Activated CD4-positive, alpha-beta memory T cell treated with anti-CD3 and anti-CD28 coated beads for 36 hours (primary cell): Measurements from ENCODE around the gene VPREB1. TPM values are rescaled to one million over a fixed set of nuclear protein-coding genes. Genes with fewer than 3 reads are reported as not detected.
"Not testable (repeated sequence)": the region's sequence is repeated elsewhere in the genome, so short reads cannot be mapped to it uniquely, and the experiment has no call there.

Source experiments
- CTCF ChIA-PET: fragments of 350-600 bp; sonication (Branson Sonifier 250); formaldehyde crosslinking; loops from one replicate; lab custom pipeline; 2021; ENCODE audit warnings: antibody characterized with exemption, inconsistent platforms; lab: Charles Lee
- POLR2A ChIA-PET: fragments of 350-600 bp; sonication (Branson Sonifier 250); formaldehyde crosslinking; loops from one replicate; lab custom pipeline; 2021; ENCODE audit warnings: antibody characterized with exemption; lab: Charles Lee
- DNase-seq: peaks from one replicate; pipeline ENCODE4 v3.0.0-alpha.2; 2020
- H3K27ac Mint-ChIP-seq: one replicate; pipeline ENCODE4 v1.8.0; 2021; ENCODE audit warnings: mixed read lengths
- H3K27me3 Mint-ChIP-seq: one replicate; pipeline ENCODE4 v1.8.0; 2021; ENCODE audit warnings: mixed read lengths
- H3K36me3 Mint-ChIP-seq: one replicate; pipeline ENCODE4 v1.8.0; 2021; ENCODE audit warnings: mixed read lengths
- H3K4me1 Mint-ChIP-seq: one replicate; pipeline ENCODE4 v1.8.0; 2021; ENCODE audit warnings: low read depth, mixed read lengths
- H3K4me3 Mint-ChIP-seq: one replicate; pipeline ENCODE4 v1.8.0; 2021; ENCODE audit warnings: mild to moderate bottlenecking, mixed read lengths
- H3K9me3 Mint-ChIP-seq: one replicate; pipeline ENCODE4 v1.8.0; 2021; ENCODE audit warnings: mixed read lengths
- intact Hi-C: fragments of 100-400 bp; cut with micrococcal nuclease; formaldehyde crosslinking; loops from one replicate; pipeline ENCODE4 v1.15.1; 2023
- total RNA-seq, 2 experiments: library from RNA; stranded (reverse); gene quantifications; one replicate each; pipeline ENCODE4 v1.2.3, GENCODE V29; 2021

The VPREB1 gene
- total RNA-seq, 2 experiments from 2014 or later: not detected

DNA sequence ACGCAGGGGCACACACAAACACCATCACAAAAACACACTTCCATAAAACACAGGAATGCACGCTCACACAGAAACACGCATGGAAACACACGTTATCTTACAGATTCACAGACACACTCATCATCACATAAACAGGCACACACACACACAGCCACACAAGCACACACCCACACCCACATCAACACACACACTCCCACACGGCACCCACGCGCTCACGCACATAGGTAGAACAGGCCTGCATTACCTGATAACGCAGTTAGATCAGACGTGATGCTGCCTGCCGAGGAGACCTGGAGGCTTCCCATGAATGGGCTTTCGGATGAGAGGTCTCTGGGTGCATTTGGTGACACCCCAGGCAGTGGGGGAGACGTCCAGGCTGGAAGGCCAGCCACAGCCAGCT is 11.5 kb downstream of the VPREB1 start:
- H3K36me3 Mint-ChIP-seq, intact Hi-C loops: not testable (repeated sequence)

DNA sequence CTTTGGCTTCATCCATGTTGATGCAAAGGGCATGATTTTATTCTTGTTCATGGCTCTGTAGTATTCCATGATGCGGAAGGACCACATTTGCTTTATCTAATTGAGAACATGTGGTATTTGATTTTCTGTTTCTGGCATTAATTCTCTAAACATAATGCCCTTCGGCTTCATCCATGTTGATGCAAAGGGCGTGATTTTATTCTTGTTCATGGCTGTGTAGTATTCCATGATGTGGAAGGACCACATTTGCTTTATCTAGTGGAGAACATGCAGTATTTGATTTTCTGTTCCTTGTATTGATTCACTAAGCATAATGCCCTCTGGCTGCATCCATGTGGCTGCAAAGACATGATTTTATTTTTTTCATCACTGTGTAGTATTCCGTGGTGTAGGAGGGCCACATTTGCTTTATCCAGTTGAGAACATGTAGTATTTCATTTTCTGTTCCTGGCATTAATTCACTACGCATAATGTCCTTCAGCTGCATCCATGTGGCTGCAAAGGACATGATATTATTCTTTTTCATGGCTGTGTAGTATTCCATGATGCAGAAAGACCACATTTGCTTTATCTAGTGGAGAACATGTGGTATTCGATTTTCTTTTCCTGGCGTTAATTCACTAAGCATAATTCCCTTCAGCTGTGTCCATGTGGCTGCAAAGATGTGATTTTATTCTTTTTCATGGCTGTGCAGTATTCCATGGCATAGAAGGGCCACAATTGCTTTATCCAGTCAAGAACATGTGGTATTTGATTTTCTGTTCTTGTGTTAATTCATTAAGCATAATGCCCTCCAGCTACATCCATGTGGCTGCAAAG is 14.2 kb downstream of the VPREB1 start:
- POLR2A ChIA-PET, H3K36me3 Mint-ChIP-seq, CTCF ChIA-PET, H3K4me1 Mint-ChIP-seq, H3K27me3 Mint-ChIP-seq, H3K4me3 Mint-ChIP-seq, intact Hi-C loops, DNase-seq, H3K27ac Mint-ChIP-seq, H3K9me3 Mint-ChIP-seq: not testable (repeated sequence)

More for the DNA sequence above, 11.5 kb downstream of the VPREB1 start:
- DNase-seq, H3K4me3 Mint-ChIP-seq, H3K9me3 Mint-ChIP-seq, H3K4me1 Mint-ChIP-seq, H3K27ac Mint-ChIP-seq, H3K27me3 Mint-ChIP-seq, POLR2A ChIA-PET, CTCF ChIA-PET: not testable (repeated sequence)

DNA sequence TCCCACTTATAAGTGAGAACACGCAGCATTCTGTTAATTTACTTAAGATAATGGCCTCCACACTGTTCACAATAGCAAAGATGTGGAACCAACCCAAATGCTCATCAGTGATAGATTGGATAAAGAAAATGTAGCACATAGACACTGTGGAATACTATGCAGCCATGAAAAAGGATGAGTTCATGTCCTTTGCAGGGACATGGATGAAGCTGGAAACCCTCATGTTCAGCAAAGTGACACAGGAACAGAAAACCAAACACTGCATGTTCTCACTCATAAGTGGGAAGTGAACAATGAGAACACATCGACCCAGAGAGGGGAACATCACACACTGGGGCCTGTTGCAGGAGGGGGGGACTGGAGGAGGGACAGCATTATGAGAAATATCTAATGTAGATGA is 15.6 kb downstream of the VPREB1 start:
- CTCF ChIA-PET, H3K4me3 Mint-ChIP-seq, DNase-seq, H3K27me3 Mint-ChIP-seq, H3K9me3 Mint-ChIP-seq, H3K4me1 Mint-ChIP-seq, POLR2A ChIA-PET, intact Hi-C loops, H3K36me3 Mint-ChIP-seq, H3K27ac Mint-ChIP-seq: not testable (repeated sequence)

DNA sequence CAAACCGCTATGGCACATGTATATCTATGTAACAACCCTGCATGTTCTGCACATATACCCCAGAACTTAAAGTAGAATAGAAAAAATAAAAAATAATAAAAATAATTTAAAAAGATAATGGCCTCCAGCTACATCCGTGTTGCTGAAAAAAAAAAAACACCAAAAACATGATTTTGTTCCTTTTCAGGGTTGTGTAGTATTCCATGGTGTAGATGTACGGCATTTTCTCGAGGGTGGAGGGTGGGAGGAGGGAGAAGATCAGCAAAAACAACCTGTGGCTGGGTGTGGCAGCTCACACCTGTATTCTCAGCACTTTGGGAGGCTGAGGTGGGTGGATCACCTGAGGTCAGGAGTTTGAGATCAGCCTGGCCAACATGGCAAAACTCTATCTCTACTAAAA is 16.0 kb downstream of the VPREB1 start:
- H3K27me3 Mint-ChIP-seq, H3K4me1 Mint-ChIP-seq, H3K36me3 Mint-ChIP-seq, H3K9me3 Mint-ChIP-seq, CTCF ChIA-PET, intact Hi-C loops, DNase-seq, POLR2A ChIA-PET, H3K4me3 Mint-ChIP-seq, H3K27ac Mint-ChIP-seq: not testable (repeated sequence)

DNA sequence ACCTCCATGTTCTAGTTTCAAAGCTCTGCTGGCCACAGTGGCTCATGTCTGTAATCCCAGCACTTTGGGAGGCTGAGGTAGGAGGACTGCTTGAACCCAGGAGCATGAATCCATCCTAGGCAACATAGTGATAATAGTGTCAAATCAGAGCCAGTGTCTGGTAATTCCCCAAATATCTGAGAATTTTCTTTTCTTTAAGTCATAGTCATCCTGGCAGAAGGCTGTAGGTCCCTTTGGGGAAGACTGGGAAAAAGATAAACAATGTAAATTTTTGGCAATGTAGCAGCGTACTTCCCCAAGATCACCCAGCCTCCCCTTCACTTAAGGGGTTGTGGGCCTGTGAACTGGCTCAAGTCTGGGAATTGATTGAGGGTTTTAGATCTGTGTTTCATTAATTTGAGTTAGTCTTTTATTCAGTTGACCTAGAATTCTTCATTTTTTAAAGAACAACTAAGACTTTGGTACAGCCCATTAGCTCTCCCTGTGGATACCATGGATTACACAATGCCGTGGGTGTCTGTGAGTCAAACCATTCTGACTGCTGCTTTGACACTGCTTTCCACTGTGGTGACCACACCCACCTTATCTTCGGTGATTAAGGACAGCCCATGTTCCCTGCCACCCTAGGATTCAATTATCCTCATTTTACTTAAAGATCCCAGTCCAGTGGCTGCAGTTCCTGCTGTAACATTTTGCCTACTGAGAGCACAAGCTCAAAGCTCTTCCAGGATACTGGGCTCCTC is 17.9 kb downstream of the VPREB1 start:
- intact Hi-C loops, POLR2A ChIA-PET, DNase-seq, CTCF ChIA-PET, H3K4me3 Mint-ChIP-seq, H3K9me3 Mint-ChIP-seq, H3K4me1 Mint-ChIP-seq, H3K27ac Mint-ChIP-seq, H3K36me3 Mint-ChIP-seq, H3K27me3 Mint-ChIP-seq: not testable (repeated sequence)

DNA sequence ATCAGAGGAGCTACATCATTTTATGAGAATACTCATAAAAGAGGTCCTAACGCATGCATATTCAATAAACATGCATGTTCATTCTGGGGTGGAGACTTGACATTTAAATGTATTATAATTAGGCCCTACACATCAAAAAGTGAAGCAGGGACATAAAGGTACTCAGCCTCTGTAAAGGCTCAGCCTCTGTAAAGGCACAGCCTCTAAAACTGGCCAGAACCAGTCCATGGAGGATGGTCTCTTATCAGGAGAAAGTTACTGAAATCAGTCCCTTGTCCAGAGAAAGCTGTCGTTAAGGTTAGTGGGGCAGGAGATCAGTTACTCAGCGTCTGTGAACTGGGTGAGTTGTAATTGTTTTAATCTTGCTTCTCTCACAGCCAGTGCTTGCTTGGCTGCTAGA is 19.2 kb downstream of the VPREB1 start:
- H3K4me3 Mint-ChIP-seq, POLR2A ChIA-PET, DNase-seq, intact Hi-C loops, H3K27ac Mint-ChIP-seq, H3K4me1 Mint-ChIP-seq, CTCF ChIA-PET, H3K9me3 Mint-ChIP-seq, H3K36me3 Mint-ChIP-seq, H3K27me3 Mint-ChIP-seq: not testable (repeated sequence)

DNA sequence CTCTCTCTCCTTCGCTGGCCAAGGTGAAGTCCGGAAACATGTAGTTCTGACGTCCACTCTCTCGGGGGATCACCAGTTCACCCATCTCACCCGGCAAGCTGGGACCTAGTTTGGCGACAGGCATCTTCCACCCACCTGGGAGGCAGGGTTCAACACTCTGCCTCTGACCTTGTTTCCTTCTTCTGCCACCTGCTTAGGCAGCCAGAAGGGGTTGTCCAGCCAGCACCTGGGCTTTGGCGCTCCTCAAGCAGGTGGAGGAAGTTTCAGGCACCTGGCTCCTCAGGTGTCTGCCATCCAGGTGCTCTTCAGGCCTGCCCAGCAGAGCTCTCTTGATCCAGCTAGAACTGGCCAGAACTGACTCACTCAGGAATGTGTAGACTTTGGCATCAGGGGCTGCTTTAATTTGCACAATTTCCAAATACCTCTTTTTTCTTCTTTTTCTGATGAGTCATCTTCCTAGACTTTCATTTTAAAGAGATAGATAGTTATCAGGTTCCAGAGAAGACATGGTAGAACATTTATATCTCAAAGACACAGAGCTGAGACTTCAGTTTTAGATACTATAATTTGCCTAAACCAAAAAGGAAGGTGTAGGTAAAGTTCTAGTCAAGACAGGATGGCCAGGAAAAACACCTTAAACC is 25.6 kb downstream of the VPREB1 start:
- H3K27ac Mint-ChIP-seq, intact Hi-C loops: not testable (repeated sequence)

DNA sequence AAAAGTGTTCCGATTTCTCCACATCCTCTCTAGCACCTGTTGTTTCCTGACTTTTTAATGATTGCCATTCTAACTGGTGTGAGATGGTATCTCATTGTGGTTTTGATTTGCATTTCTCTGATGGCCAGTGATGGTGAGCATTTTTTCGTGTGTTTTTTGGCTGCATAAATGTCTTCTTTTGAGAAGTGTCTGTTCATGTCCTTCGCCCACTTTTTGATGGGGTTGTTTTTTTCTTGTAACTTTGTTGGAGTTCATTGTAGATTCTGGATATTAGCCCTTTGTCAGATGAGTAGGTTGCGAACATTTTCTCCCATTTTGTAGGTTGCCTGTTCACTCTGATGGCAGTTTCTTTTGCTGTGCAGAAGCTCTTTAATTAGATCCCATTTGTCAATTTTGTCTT is 32.8 kb downstream of the VPREB1 start:
- H3K4me3 Mint-ChIP-seq, POLR2A ChIA-PET, intact Hi-C loops, DNase-seq, H3K36me3 Mint-ChIP-seq, H3K27ac Mint-ChIP-seq, H3K4me1 Mint-ChIP-seq, H3K9me3 Mint-ChIP-seq, CTCF ChIA-PET, H3K27me3 Mint-ChIP-seq: not testable (repeated sequence)

More for the DNA sequence above, 25.6 kb downstream of the VPREB1 start:
- CTCF ChIA-PET, POLR2A ChIA-PET, H3K9me3 Mint-ChIP-seq, H3K27me3 Mint-ChIP-seq, DNase-seq, H3K36me3 Mint-ChIP-seq, H3K4me3 Mint-ChIP-seq: not testable (repeated sequence)
- peaks cover 12% of the 10 kb centered on the region for H3K4me1 Mint-ChIP-seq

DNA sequence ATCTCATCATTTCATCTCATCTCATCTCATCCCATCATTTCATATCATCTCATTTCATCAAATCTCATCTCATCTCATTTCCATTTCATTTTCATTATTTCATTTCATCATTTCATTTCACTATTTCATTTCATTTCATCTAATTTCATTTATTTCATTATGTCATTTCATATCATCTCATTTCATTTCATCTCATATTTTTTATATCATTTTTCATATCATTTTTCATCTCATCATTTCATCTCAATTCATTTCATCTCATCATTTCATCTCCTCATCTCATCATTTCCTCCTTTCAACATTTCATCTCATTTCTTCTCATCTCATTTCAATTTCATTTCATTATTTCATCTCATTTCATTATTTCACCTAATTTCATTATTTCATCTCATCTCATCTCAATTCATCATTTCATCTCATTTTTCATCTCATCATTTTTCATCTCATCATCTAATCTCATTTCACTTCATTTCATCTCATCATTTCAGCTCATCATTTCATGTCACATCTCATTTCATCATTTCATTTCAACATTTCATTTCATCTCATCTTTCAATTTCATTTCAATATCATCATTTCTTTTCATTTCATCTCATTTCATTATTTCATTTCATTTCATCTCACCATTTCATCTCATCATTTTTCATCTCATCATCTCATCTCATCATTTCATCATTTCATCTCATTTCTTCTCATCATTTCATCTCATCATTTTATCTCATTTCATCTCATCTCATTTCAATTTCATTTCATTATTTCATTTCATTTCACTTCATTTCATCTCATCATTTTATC is 40.6 kb downstream of the VPREB1 start:
- intact Hi-C loops, POLR2A ChIA-PET, H3K9me3 Mint-ChIP-seq, H3K27me3 Mint-ChIP-seq, H3K36me3 Mint-ChIP-seq, H3K27ac Mint-ChIP-seq, H3K4me1 Mint-ChIP-seq, DNase-seq, CTCF ChIA-PET, H3K4me3 Mint-ChIP-seq: not testable (repeated sequence)

DNA sequence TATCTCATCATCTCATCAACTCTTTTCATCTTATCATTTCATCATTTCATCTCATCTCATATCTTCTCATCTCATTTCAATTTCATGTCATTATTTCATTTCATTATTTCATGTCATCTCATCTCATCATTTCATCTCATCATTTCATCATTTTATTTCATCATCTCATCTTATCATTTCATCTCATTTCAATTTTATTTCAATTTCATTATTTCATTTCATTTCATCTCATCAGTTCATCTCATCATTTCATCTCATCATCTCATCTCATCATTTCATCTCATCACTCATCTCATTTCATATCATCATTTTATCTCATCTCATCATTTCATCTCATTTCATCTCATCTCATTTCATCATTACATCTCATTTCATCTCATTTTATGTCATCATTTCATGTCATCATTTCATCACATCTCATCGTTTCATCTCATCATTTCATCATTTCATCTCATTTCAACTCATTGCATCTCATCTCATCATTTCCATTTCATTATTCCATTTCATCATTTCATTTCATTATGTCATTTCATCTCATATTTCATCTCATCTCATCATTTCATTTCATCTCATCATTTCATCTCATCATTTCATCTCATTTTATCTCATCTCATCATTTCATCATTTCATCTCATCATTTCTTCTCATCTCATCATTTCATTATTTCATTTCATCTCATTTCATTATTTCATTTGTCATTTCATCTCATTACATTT is 42.0 kb downstream of the VPREB1 start:
- H3K36me3 Mint-ChIP-seq, H3K27me3 Mint-ChIP-seq, CTCF ChIA-PET, H3K4me3 Mint-ChIP-seq, H3K9me3 Mint-ChIP-seq, DNase-seq, intact Hi-C loops, H3K4me1 Mint-ChIP-seq, H3K27ac Mint-ChIP-seq, POLR2A ChIA-PET: not testable (repeated sequence)

DNA sequence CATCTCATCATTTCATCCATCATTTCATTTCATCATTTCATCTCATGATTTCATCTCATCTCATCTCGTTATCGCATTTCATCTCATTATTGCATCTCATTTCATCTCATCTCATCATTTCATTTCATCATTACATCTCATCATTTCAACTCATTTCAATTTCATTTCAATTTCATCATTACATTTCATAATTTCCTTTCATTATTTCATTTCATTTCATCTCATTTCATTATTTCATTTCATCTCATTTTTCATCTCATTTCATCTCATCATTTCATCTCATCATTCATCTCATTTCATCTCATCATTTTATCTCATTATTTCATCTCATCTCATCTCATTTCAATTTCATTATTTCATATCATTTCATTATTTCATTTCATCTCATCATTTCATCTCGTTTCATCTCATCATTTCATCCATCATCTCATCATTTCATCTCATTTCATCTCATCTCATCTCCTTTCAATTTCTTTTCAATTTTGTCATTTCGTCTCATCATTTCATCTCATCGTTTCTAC is 42.6 kb downstream of the VPREB1 start:
- intact Hi-C loops, H3K27ac Mint-ChIP-seq, CTCF ChIA-PET, H3K9me3 Mint-ChIP-seq, H3K4me1 Mint-ChIP-seq, H3K36me3 Mint-ChIP-seq, H3K4me3 Mint-ChIP-seq, H3K27me3 Mint-ChIP-seq, DNase-seq, POLR2A ChIA-PET: not testable (repeated sequence)
